H9 (cell line): ENCODE measurements around the gene TMOD3. TPM values are rescaled to one million over a fixed set of nuclear protein-coding genes. Genes with fewer than 3 reads are reported as not detected.
A peak's percentile ranks its signal among the peaks of the same experiment; 100 is the strongest.

ENCODE experiments used
- DNase-seq: peaks from one replicate; pipeline ENCODE4 v3.0.0-alpha.2; 2017
- H2AFZ ChIP-seq: one replicate; pipeline ENCODE4 v1.6.1; 2013; ENCODE audit warnings: mild to moderate bottlenecking, low read length, control low read depth, moderate library complexity
- H2AK5ac ChIP-seq: 2 replicates; pipeline ENCODE4 v1.6.1; 2013; ENCODE audit warnings: low read length, control low read depth, mixed read lengths; ENCODE audit not compliant: insufficient read length
- H2BK120ac ChIP-seq: one replicate; pipeline ENCODE4 v1.6.1; 2013; ENCODE audit warnings: low read depth, mild to moderate bottlenecking, low read length, control low read depth, inconsistent platforms; ENCODE audit not compliant: poor library complexity, severe bottlenecking
- H2BK12ac ChIP-seq: 2 replicates; pipeline ENCODE4 v1.6.1; 2013; ENCODE audit warnings: low read length, control low read depth, mixed read lengths, low read depth; ENCODE audit not compliant: insufficient read length
- H2BK15ac ChIP-seq: 2 replicates; pipeline ENCODE4 v1.6.1; 2013; ENCODE audit warnings: low read depth, low read length, control low read depth
- H2BK20ac ChIP-seq: one replicate; pipeline ENCODE4 v1.6.1; 2013; ENCODE audit warnings: low read depth, mild to moderate bottlenecking, low read length, control low read depth, inconsistent platforms; ENCODE audit not compliant: poor library complexity, severe bottlenecking
- H2BK5ac ChIP-seq: 2 replicates; pipeline ENCODE4 v1.6.1; 2013; ENCODE audit warnings: low read length, control low read depth, mixed read lengths; ENCODE audit not compliant: insufficient read length
- H3K14ac ChIP-seq: 2 replicates; pipeline ENCODE4 v1.6.1; 2013; ENCODE audit warnings: low read length, control low read depth; ENCODE audit not compliant: insufficient read depth
- H3K18ac ChIP-seq: 2 replicates; pipeline ENCODE4 v1.6.1; 2013; ENCODE audit warnings: low read depth, mild to moderate bottlenecking, mixed read lengths, low read length, control low read depth; ENCODE audit not compliant: insufficient read length
- H3K23ac ChIP-seq: 2 replicates; pipeline ENCODE4 v1.6.1; 2013; ENCODE audit warnings: low read length, control low read depth, mixed read lengths, low read depth; ENCODE audit not compliant: insufficient read length
- H3K23me2 ChIP-seq: 2 replicates; pipeline ENCODE4 v1.6.1; 2013; ENCODE audit warnings: low read depth, mild to moderate bottlenecking, mixed read lengths, low read length, control low read depth; ENCODE audit not compliant: insufficient read length, poor library complexity, severe bottlenecking
- H3K27ac ChIP-seq: 2 replicates; pipeline ENCODE4 v1.5.1; 2013; ENCODE audit warnings: low read length, control low read depth, mixed read lengths, low read depth; ENCODE audit not compliant: insufficient read length
- H3K27me3 ChIP-seq: 2 replicates; pipeline ENCODE4 v1.6.1; 2013; ENCODE audit warnings: low read length, control low read depth, inconsistent platforms; ENCODE audit not compliant: insufficient read depth
- H3K4ac ChIP-seq: 2 replicates; pipeline ENCODE4 v1.6.1; 2013; ENCODE audit warnings: low read depth, mild to moderate bottlenecking, control low read depth, inconsistent platforms, low read length, moderate library complexity
- H3K4me1 ChIP-seq: 2 replicates; pipeline ENCODE4 v1.6.1; 2013; ENCODE audit warnings: low read length, control low read depth, inconsistent platforms; ENCODE audit not compliant: insufficient read depth
- H3K4me2 ChIP-seq: 2 replicates; pipeline ENCODE4 v1.6.1; 2013; ENCODE audit warnings: low read length, control low read depth, mixed read lengths; ENCODE audit not compliant: insufficient read length, insufficient read depth
- H3K56ac ChIP-seq: 2 replicates; pipeline ENCODE4 v1.6.1; 2013; ENCODE audit warnings: low read depth, mild to moderate bottlenecking, mixed read lengths, low read length, control low read depth; ENCODE audit not compliant: insufficient read length
- H3K79me1 ChIP-seq: 2 replicates; pipeline ENCODE4 v1.6.1; 2013; ENCODE audit warnings: low read depth, mild to moderate bottlenecking, moderate library complexity, low read length, control low read depth, inconsistent platforms; ENCODE audit not compliant: insufficient read depth, poor library complexity, severe bottlenecking
- H3K79me2 ChIP-seq: 2 replicates; pipeline ENCODE4 v1.6.1; 2013; ENCODE audit warnings: low read length, control low read depth, inconsistent platforms; ENCODE audit not compliant: insufficient read depth
- H3K9ac ChIP-seq: 2 replicates; pipeline ENCODE4 v1.6.1; 2013; ENCODE audit warnings: low read length, control low read depth, mixed read lengths; ENCODE audit not compliant: insufficient read length; ENCODE audit errors: extremely low read depth
- H3K9me3 ChIP-seq: one replicate; pipeline ENCODE4 v1.6.1; 2013; ENCODE audit warnings: low read depth, low read length, inconsistent platforms; ENCODE audit not compliant: control insufficient read depth
- H3T11ph ChIP-seq: one replicate; pipeline ENCODE4 v1.6.1; 2013; ENCODE audit warnings: mild to moderate bottlenecking, low read length, control low read depth, inconsistent platforms
- H4K20me1 ChIP-seq: one replicate; pipeline ENCODE4 v1.6.1; 2013; ENCODE audit not compliant: control insufficient read depth, insufficient read length, insufficient read depth
- H4K5ac ChIP-seq: 2 replicates; pipeline ENCODE4 v1.6.1; 2013; ENCODE audit warnings: low read depth, mild to moderate bottlenecking, mixed read lengths, low read length, control low read depth; ENCODE audit not compliant: insufficient read length
- H4K8ac ChIP-seq: replicated peaks from 2 replicates; pipeline ENCODE4 v1.6.1; 2013; ENCODE audit warnings: low read length, control low read depth, mixed read lengths, low read depth; ENCODE audit not compliant: insufficient read length
- H4K91ac ChIP-seq: 2 replicates; pipeline ENCODE4 v1.6.1; 2013; ENCODE audit warnings: low read depth, mild to moderate bottlenecking, moderate library complexity, mixed read lengths, low read length, control low read depth; ENCODE audit not compliant: insufficient read length
- H3K27ac Mint-ChIP-seq, 3 experiments: 2 replicates in 2 of 3; 3 replicates in 1 of 3; pipeline ENCODE4 v1.8.0; 2020 to 2021; ENCODE audit warnings: mixed read lengths in 3 of 3, mild to moderate bottlenecking in 1 of 3, moderate library complexity in 1 of 3
- H3K27me3 Mint-ChIP-seq: 2 replicates; pipeline ENCODE4 v1.8.0; 2021; ENCODE audit warnings: low read depth, mild to moderate bottlenecking, moderate library complexity, mixed read lengths
- H3K36me3 Mint-ChIP-seq, 3 experiments: 2 replicates in 2 of 3; 3 replicates in 1 of 3; pipeline ENCODE4 v1.8.0; 2020 to 2021; ENCODE audit warnings: low read depth in 3 of 3, mixed read lengths in 3 of 3; ENCODE audit not compliant: insufficient read depth in 1 of 3
- H3K4me1 Mint-ChIP-seq, 2 experiments: 2 replicates each; pipeline ENCODE4 v1.8.0; 2020; ENCODE audit warnings: mixed read lengths in 2 of 2
- H3K4me3 Mint-ChIP-seq, 2 experiments: 2 replicates in 1 of 2; 3 replicates in 1 of 2; pipeline ENCODE4 v1.8.0; 2020 to 2021; ENCODE audit warnings: mild to moderate bottlenecking in 2 of 2, mixed read lengths in 2 of 2, moderate library complexity in 1 of 2
- H3K9me3 Mint-ChIP-seq, 2 experiments: 2 replicates in 1 of 2; 3 replicates in 1 of 2; pipeline ENCODE4 v1.8.0; 2020; ENCODE audit warnings: mild to moderate bottlenecking in 2 of 2, mixed read lengths in 2 of 2, moderate library complexity in 1 of 2
- whole genome bisulfite sequencing: extraction: QIAGEN DNeasy Blood & Tissue Kit; methylation state at CpG from one replicate; pipeline ENCODE4 v1.1.7; 2013; ENCODE audit warnings: missing lambda C conversion rate, low lambda C conversion rate, mixed read lengths; ENCODE audit not compliant: insufficient read length; ENCODE audit errors: extremely low coverage; 5-methylcytosine and 5-hydroxymethylcytosine counted together
- total RNA-seq: library from RNA; stranded (reverse); gene quantifications from 2 replicates; pipeline ENCODE4 v1.2.1, GENCODE V29; 2021
- TF ChIP-seq, protein P1 (sequence below): fragments of 200-600 bp; sonication (generic); conservative IDR thresholded peaks from 3 replicates; pipeline ENCODE4 v1.8.0; 2021; ENCODE audit warnings: antibody characterized with exemption, mild to moderate bottlenecking

Gene TMOD3
- total RNA-seq, 1 experiment from 2014 or later: 24.7 TPM

DNA sequence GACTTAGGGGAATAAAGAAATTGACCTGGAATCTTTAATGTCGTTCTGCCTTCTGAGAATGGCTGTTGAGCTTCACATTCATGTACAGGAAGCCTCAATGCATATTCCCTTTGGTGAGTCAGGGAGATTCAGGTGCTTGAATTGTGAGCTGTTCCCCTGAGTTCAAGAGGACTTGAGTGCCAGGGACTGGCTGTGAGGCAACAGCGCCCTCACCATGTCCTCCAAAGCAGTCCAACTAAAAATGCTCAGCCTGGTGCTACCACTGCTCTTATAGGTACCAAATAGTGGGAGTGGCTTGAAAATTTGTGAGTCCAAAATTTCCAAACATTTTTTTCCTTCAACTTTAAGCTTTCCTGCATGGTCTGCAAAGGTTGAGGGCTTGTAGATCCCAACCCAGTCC, 88.0 kb downstream of the TMOD3 start:
- Mint-ChIP-seq H3K27ac (peak overlapping the region in 1 of 3 experiments; percentile 55; a peak in 1 of 7 replicates), H3K4me3 (no peak overlapping the region), H3K27me3 (no peaks in the 10 kb centered on the region), H3K4me1 (no peaks in the 10 kb centered on the region), H3K36me3 (peaks cover 3 to 15% (median 8%) of the 10 kb centered on the region in 3 experiments; a peak in 5 of 7 replicates), H3K9me3 (no peaks in the 10 kb centered on the region)
- H2AFZ ChIP-seq: no peak overlapping the region
- H3K9me3 ChIP-seq: no peaks in the 10 kb centered on the region
- no peaks in the 10 kb centered on the region for H3K23me2 ChIP-seq
- no peak overlapping the region for H2AK5ac ChIP-seq
- no peak overlapping the region for H3K9ac ChIP-seq
- H3K18ac ChIP-seq: no peak overlapping the region
- whole genome bisulfite sequencing: no CpG with 5 or more reads among the region's 2 CpGs
- H3K14ac ChIP-seq: no peak overlapping the region
- no peak overlapping the region for H4K8ac ChIP-seq
- no peaks in the 10 kb centered on the region for H4K20me1 ChIP-seq
- no peak overlapping the region for H3K56ac ChIP-seq
- no peak overlapping the region for H3K4me2 ChIP-seq
- no peak overlapping the region for H2BK12ac ChIP-seq
- TF ChIP-seq, protein P1, sequence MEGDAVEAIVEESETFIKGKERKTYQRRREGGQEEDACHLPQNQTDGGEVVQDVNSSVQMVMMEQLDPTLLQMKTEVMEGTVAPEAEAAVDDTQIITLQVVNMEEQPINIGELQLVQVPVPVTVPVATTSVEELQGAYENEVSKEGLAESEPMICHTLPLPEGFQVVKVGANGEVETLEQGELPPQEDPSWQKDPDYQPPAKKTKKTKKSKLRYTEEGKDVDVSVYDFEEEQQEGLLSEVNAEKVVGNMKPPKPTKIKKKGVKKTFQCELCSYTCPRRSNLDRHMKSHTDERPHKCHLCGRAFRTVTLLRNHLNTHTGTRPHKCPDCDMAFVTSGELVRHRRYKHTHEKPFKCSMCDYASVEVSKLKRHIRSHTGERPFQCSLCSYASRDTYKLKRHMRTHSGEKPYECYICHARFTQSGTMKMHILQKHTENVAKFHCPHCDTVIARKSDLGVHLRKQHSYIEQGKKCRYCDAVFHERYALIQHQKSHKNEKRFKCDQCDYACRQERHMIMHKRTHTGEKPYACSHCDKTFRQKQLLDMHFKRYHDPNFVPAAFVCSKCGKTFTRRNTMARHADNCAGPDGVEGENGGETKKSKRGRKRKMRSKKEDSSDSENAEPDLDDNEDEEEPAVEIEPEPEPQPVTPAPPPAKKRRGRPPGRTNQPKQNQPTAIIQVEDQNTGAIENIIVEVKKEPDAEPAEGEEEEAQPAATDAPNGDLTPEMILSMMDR: peak; percentile 77
- H2BK120ac ChIP-seq: no peak overlapping the region
- no peak overlapping the region for H3K27ac ChIP-seq
- no peaks in the 10 kb centered on the region for H3K79me2 ChIP-seq
- H2BK15ac ChIP-seq: no peak overlapping the region
- peak; percentile 77 for DNase-seq
- H3K79me1 ChIP-seq: no peaks in the 10 kb centered on the region
- no peak overlapping the region for H2BK20ac ChIP-seq
- no peak overlapping the region for H4K91ac ChIP-seq
- no peak overlapping the region for H4K5ac ChIP-seq
- no peak overlapping the region for H3K23ac ChIP-seq
- H2BK5ac ChIP-seq: no peak overlapping the region
- H3T11ph ChIP-seq: no peak overlapping the region
- no peaks in the 10 kb centered on the region for H3K27me3 ChIP-seq
- H3K4me1 ChIP-seq: no peaks in the 10 kb centered on the region
- H3K4ac ChIP-seq: no peak overlapping the region
